DND-41 (cell line): ENCODE data around the gene ENGASE.

Experiments used
- EZH2 ChIP-seq: IDR thresholded peaks from 3 replicates; pipeline ENCODE4 v1.6.1; 2012; ENCODE audit warnings: borderline replicate concordance, low read depth, mild to moderate bottlenecking, moderate library complexity, low read length, inconsistent platforms; ENCODE audit not compliant: severe bottlenecking
- TF ChIP-seq, protein P1 (sequence below): IDR thresholded peaks from 2 replicates; pipeline ENCODE4 v1.5.1; 2012; ENCODE audit warnings: borderline replicate concordance, low read length, moderate library complexity, mild to moderate bottlenecking; ENCODE audit not compliant: poor library complexity, severe bottlenecking; ENCODE audit errors: extremely low read depth

DNA sequence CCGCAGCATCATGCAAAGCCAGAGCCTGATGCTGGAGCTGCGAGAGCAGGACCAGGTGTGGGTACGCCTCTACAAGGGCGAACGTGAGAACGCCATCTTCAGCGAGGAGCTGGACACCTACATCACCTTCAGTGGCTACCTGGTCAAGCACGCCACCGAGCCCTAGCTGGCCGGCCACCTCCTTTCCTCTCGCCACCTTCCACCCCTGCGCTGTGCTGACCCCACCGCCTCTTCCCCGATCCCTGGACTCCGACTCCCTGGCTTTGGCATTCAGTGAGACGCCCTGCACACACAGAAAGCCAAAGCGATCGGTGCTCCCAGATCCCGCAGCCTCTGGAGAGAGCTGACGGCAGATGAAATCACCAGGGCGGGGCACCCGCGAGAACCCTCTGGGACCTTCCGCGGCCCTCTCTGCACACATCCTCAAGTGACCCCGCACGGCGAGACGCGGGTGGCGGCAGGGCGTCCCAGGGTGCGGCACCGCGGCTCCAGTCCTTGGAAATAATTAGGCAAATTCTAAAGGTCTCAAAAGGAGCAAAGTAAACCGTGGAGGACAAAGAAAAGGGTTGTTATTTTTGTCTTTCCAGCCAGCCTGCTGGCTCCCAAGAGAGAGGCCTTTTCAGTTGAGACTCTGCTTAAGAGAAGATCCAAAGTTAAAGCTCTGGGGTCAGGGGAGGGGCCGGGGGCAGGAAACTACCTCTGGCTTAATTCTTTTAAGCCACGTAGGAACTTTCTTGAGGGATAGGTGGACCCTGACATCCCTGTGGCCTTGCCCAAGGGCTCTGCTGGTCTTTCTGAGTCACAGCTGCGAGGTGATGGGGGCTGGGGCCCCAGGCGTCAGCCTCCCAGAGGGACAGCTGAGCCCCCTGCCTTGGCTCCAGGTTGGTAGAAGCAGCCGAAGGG lies 26.4 kb upstream of the ENGASE start:
- TF ChIP-seq, protein P1, sequence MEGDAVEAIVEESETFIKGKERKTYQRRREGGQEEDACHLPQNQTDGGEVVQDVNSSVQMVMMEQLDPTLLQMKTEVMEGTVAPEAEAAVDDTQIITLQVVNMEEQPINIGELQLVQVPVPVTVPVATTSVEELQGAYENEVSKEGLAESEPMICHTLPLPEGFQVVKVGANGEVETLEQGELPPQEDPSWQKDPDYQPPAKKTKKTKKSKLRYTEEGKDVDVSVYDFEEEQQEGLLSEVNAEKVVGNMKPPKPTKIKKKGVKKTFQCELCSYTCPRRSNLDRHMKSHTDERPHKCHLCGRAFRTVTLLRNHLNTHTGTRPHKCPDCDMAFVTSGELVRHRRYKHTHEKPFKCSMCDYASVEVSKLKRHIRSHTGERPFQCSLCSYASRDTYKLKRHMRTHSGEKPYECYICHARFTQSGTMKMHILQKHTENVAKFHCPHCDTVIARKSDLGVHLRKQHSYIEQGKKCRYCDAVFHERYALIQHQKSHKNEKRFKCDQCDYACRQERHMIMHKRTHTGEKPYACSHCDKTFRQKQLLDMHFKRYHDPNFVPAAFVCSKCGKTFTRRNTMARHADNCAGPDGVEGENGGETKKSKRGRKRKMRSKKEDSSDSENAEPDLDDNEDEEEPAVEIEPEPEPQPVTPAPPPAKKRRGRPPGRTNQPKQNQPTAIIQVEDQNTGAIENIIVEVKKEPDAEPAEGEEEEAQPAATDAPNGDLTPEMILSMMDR = no peak
- no peak for TF ChIP-seq EZH2
